GM12801 (cell line): ENCODE results near the gene ALG8.

Source experiments
- TF ChIP-seq, protein P1 (sequence below): IDR thresholded peaks from one replicate; pipeline ENCODE4 v1.5.1; 2011; ENCODE audit warnings: control low read depth; ENCODE audit not compliant: insufficient read length; ENCODE audit errors: extremely low read depth

ALG8 gene

DNA sequence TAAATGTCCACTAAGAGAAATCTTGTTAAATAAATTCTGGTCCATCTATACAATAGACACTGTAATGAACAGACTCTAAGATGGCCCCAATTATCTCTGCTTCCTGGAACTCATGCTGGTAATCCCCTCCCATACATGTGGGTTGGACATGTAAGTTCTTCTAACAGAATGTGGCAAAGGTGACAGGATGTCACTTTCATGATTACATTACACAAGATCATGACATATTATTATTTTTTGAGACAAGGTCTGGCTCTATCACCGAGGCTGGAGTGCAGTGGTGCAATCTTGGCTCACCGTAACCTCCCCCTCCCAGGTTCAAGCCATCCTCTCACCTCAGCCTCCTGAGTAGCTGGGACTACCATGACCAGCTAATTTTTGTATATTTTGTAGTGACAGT lies 45.2 kb downstream of the ALG8 start:
- TF ChIP-seq, protein P1, sequence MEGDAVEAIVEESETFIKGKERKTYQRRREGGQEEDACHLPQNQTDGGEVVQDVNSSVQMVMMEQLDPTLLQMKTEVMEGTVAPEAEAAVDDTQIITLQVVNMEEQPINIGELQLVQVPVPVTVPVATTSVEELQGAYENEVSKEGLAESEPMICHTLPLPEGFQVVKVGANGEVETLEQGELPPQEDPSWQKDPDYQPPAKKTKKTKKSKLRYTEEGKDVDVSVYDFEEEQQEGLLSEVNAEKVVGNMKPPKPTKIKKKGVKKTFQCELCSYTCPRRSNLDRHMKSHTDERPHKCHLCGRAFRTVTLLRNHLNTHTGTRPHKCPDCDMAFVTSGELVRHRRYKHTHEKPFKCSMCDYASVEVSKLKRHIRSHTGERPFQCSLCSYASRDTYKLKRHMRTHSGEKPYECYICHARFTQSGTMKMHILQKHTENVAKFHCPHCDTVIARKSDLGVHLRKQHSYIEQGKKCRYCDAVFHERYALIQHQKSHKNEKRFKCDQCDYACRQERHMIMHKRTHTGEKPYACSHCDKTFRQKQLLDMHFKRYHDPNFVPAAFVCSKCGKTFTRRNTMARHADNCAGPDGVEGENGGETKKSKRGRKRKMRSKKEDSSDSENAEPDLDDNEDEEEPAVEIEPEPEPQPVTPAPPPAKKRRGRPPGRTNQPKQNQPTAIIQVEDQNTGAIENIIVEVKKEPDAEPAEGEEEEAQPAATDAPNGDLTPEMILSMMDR = no peak

DNA sequence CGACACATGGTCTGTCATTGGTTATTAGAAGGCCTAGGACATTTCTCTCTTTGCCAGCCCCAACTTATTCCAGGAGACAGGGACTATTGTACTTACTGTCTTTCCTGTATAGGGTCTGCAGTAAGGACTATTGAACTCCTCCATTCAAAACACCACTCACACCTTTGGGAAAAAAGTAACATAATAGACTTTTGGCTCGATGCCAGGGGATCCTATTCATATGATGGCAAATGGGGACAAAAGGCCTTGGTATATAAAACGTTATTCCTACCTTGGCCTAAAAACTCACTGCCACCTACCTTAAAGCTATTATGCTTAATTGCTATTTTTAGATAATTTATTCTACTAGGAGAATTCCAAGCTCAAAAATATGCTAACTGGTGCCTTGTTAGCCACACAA lies 53.5 kb downstream of the ALG8 start:
- TF ChIP-seq, protein P1 = no peak

- TF ChIP-seq, protein P1 = no peak
Measured at GRCh38 chr11:78083021-78083420, 56.4 kb downstream of the ALG8 start.

DNA sequence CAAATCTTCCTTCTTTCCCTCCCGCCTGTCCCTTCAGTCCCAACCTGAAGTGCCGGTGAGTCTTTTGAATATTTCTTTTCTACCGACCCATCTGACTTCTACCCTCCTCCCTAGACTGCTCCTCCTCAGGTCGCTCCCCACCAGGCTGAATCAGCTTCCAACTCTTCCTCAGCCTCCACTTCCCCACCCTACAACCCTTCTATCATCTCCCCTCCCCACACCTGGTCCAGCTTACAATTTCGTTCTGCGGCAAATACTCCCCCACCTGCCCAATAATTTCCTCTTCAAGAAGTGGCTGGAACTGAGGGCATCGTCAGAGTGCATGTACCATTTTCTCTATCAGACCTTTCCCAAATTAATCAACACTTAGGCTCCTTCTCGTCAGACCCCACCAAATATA lies 57.3 kb downstream of the ALG8 start:
- TF ChIP-seq, protein P1 = no peak

GRCh38 chr11:78081583-78081982 lies 57.8 kb downstream of the ALG8 start:
- TF ChIP-seq, protein P1 = no peak

GRCh38 chr11:78080818-78081495 lies 58.5 kb downstream of the ALG8 start:
- TF ChIP-seq, protein P1 = no peak

DNA sequence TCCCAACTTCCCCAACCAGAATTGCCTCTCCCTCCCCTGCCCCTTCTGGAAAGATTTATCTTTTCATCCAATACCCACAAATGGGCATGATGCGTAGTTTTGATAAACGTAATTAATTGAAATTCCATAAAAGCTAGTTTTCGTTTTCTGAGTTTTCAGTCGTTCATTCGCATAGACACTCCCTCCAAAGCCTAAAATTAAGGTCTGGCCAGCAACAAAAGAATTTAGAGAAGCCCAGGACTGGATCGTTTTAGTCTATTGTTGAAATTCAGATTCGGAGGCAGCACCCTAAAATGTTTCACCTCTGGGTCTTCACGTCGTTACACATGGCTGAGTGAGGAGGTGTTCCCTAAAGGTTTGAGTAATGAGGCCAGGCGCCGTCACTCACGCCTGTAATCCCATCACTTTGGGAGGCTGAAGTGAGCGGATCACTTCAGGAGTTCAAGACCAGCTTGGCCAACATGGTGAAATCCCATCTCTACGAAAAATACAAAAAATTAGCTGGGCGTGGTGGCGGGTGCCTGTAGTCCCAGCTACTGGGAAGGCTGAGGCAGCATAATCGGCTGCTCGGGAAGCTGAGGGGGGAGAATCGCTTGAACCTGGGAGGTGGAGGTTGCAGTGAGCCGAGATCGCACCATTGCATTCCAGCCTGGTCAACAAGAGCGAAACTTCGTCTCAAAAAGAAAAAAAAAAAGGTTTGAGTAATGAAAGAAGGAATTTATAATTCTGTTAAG lies 59.2 kb downstream of the ALG8 start:
- TF ChIP-seq, protein P1 = no peak
